Right renal pelvis (tissue), 4 donors: ENCODE measurements around the gene PLOD1. TPM values are rescaled to one million over a fixed set of nuclear protein-coding genes. Genes with fewer than 3 reads are reported as not detected.
"Not testable (repeated sequence)": the region's sequence is repeated elsewhere in the genome, so short reads cannot be mapped to it uniquely, and the experiment has no call there.

Source experiments
- DNase-seq, 4 donors: peaks; one replicate each; pipeline ENCODE4 v3.0.0-alpha.2; 2013; ENCODE audit warnings: low read depth in 4 of 4, low spot score in 3 of 4, missing footprints in 1 of 4
- polyA plus RNA-seq, 4 donors: library from polyadenylated mRNA; unstranded; fragments of 120-200 nt; gene quantifications; one replicate each; pipeline ENCODE4 v1.2.1, GENCODE V29; 2013; ENCODE audit not compliant: insufficient read length in 4 of 4

The PLOD1 gene
- polyA plus RNA-seq, result 100 to 1,000 TPM in 1 of 4 donors, 10 to 100 TPM in 3; 93.5 to 117 (median 96.5) TPM

GRCh38 chr1:11934302-11935056, at the start of gene PLOD1:
Gene PLOD1, plus strand, starts transcription at chr1:11934717. Its CDS starts 63 bp downstream, at chr1:11934780.
- peak in 2 of 4 donors; percentile 67 to 71 for DNase-seq

GRCh38 chr1:11885916-11886315, 48.6 kb upstream of the PLOD1 start:
- no peak for DNase-seq

- DNase-seq, result no peak
Observed at GRCh38 chr1:11886986-11887665, 47.4 kb upstream of the PLOD1 start.

GRCh38 chr1:11887666-11888007, 46.9 kb upstream of the PLOD1 start:
- no peak for DNase-seq

GRCh38 chr1:11888206-11888876, 46.2 kb upstream of the PLOD1 start:
- no peak for DNase-seq

GRCh38 chr1:11888877-11889208, 45.7 kb upstream of the PLOD1 start:
- no peak for DNase-seq

- no peak for DNase-seq
Observed at GRCh38 chr1:11891433-11892186, 42.9 kb upstream of the PLOD1 start.

GRCh38 chr1:11893907-11894251, 40.6 kb upstream of the PLOD1 start:
- DNase-seq, result no peak

GRCh38 chr1:11894501-11894900, 40.0 kb upstream of the PLOD1 start:
- not testable (repeated sequence) for DNase-seq

GRCh38 chr1:11898086-11898785, 36.3 kb upstream of the PLOD1 start:
- DNase-seq, result no peak

- DNase-seq, result no peak
Observed at GRCh38 chr1:11898831-11899467, 35.6 kb upstream of the PLOD1 start.

GRCh38 chr1:11901446-11901845, 33.1 kb upstream of the PLOD1 start:
- not testable (repeated sequence) for DNase-seq

- no peak for DNase-seq
Observed at GRCh38 chr1:11903210-11903609, 31.3 kb upstream of the PLOD1 start.

- DNase-seq, result not testable (repeated sequence)
Observed at GRCh38 chr1:11904156-11904555, 30.4 kb upstream of the PLOD1 start.

- DNase-seq, result no peak
Observed at GRCh38 chr1:11904978-11905377, 29.5 kb upstream of the PLOD1 start.

- no peak for DNase-seq
Observed at GRCh38 chr1:11906870-11907269, 27.6 kb upstream of the PLOD1 start.

- DNase-seq, result peak; percentile 91 to 94 (median 92)
Observed at GRCh38 chr1:11907275-11908094, 27.0 kb upstream of the PLOD1 start.

GRCh38 chr1:11908095-11908675, 26.3 kb upstream of the PLOD1 start:
- peak; percentile 56 to 90 (median 74) for DNase-seq

- not testable (repeated sequence) for DNase-seq
Observed at GRCh38 chr1:11910914-11911228, 23.6 kb upstream of the PLOD1 start.
